Neural cell (in vitro differentiated cells): ENCODE results near the gene ZNF467. TPM values are rescaled to one million over a fixed set of nuclear protein-coding genes. Genes with fewer than 3 reads are reported as not detected.

ENCODE experiments used
- H2AFZ ChIP-seq: fragments of 200-600, 300-800 bp; sonication (generic), shearing (Covaris generic); 2 replicates; pipeline ENCODE4 v1.6.0; 2014; ENCODE audit warnings: low read depth, mild to moderate bottlenecking, antibody characterized with exemption, low read length, moderate library complexity
- H3F3A ChIP-seq: fragments of 200-600 bp; shearing (Covaris generic); 2 replicates; pipeline ENCODE4 v1.6.1; 2016; ENCODE audit warnings: mild to moderate bottlenecking, moderate library complexity, mixed read lengths, antibody characterized with exemption, low read length; ENCODE audit not compliant: insufficient read depth, poor library complexity, severe bottlenecking
- H3K27ac ChIP-seq: fragments of 200-600, 300-800 bp; sonication (generic), shearing (Covaris generic); 2 replicates; pipeline ENCODE4 v1.5.1; 2014; ENCODE audit warnings: mild to moderate bottlenecking, low read length, moderate library complexity
- H3K27me3 ChIP-seq: fragments of 300-800, 200-600 bp; sonication (generic), shearing (Covaris generic); 2 replicates; pipeline ENCODE4 v1.6.0; 2014; ENCODE audit warnings: mild to moderate bottlenecking, low read depth, low read length, moderate library complexity; ENCODE audit not compliant: insufficient read depth
- H3K36me3 ChIP-seq: fragments of 300-800, 200-600 bp; sonication (generic), shearing (Covaris generic); 2 replicates; pipeline ENCODE4 v1.5.1; 2014; ENCODE audit warnings: mild to moderate bottlenecking, antibody characterized with exemption, low read length, moderate library complexity; ENCODE audit not compliant: insufficient read depth
- H3K4me2 ChIP-seq: fragments of 300-800, 200-600 bp; sonication (generic), shearing (Covaris generic); 2 replicates; pipeline ENCODE4 v1.6.0; 2014; ENCODE audit warnings: mild to moderate bottlenecking, low read length
- H3K4me3 ChIP-seq: fragments of 300-800, 200-600 bp; sonication (generic), shearing (Covaris generic); 2 replicates; pipeline ENCODE4 v1.5.1; 2014; ENCODE audit warnings: mild to moderate bottlenecking, low read length, moderate library complexity
- H3K79me2 ChIP-seq: fragments of 200-600 bp; shearing (Covaris generic); replicated peaks from 2 replicates; pipeline ENCODE4 v1.6.0; 2014; ENCODE audit warnings: mild to moderate bottlenecking, low read length, moderate library complexity; ENCODE audit not compliant: insufficient read depth
- H3K9ac ChIP-seq: fragments of 300-800, 200-600 bp; sonication (generic), shearing (Covaris generic); 2 replicates; pipeline ENCODE4 v1.6.1; 2016; ENCODE audit warnings: mild to moderate bottlenecking, low read length, mixed read lengths
- H3K9me2 ChIP-seq: fragments of 200-600 bp; shearing (Covaris generic); 2 replicates; pipeline ENCODE4 v1.6.1; 2016; ENCODE audit warnings: mild to moderate bottlenecking, low read length, mixed read lengths; ENCODE audit not compliant: insufficient read depth
- H3K9me3 ChIP-seq: fragments of 200-600, 300-800 bp; sonication (generic), shearing (Covaris generic); 2 replicates; pipeline ENCODE4 v1.6.1; 2016; ENCODE audit warnings: mild to moderate bottlenecking, mixed run types, low read length, moderate library complexity, mixed read lengths
- H4K20me1 ChIP-seq: fragments of 200-600 bp; shearing (Covaris generic); 2 replicates; pipeline ENCODE4 v1.6.1; 2016; ENCODE audit warnings: mild to moderate bottlenecking, mixed run types; ENCODE audit not compliant: insufficient read depth
- EP300 ChIP-seq: fragments of 450-650 bp; conservative IDR thresholded peaks from 2 replicates; pipeline ENCODE4 v1.6.1; 2014; ENCODE audit warnings: antibody characterized with exemption, mild to moderate bottlenecking, moderate library complexity; ENCODE audit not compliant: poor library complexity, severe bottlenecking
- EZH2 ChIP-seq: fragments of 200-600, 300-800 bp; shearing (Covaris generic), sonication (generic); IDR thresholded peaks from 2 replicates; pipeline ENCODE4 v1.6.1; 2014; ENCODE audit warnings: antibody characterized with exemption, low read length, borderline replicate concordance, mild to moderate bottlenecking; ENCODE audit not compliant: insufficient read depth, poor library complexity, severe bottlenecking
- MXI1 ChIP-seq: fragments of 450-650 bp; conservative IDR thresholded peaks from 2 replicates; pipeline ENCODE4 v1.6.1; 2014; ENCODE audit warnings: antibody characterized with exemption, mild to moderate bottlenecking; ENCODE audit not compliant: poor library complexity, severe bottlenecking
- POLR2AphosphoS5 ChIP-seq: IDR thresholded peaks from 2 replicates; pipeline ENCODE4 v1.6.1; 2012
- RAD21 ChIP-seq: fragments of 450-650 bp; conservative IDR thresholded peaks from 2 replicates; pipeline ENCODE4 v1.6.1; 2014; ENCODE audit warnings: antibody characterized with exemption, mild to moderate bottlenecking, moderate library complexity
- REST ChIP-seq: IDR thresholded peaks from 2 replicates; pipeline ENCODE4 v1.6.1; 2012; ENCODE audit warnings: borderline replicate concordance
- SMC3 ChIP-seq: fragments of 450-650 bp; conservative IDR thresholded peaks from 2 replicates; pipeline ENCODE4 v1.6.1; 2014; ENCODE audit warnings: antibody characterized with exemption, mild to moderate bottlenecking, moderate library complexity; ENCODE audit not compliant: poor library complexity
- TAF1 ChIP-seq: IDR thresholded peaks from 2 replicates; pipeline ENCODE4 v1.6.1; 2012; ENCODE audit warnings: low read depth
- polyA plus RNA-seq: library from polyadenylated mRNA; depleted of rRNA; stranded (reverse); fragments of >200 nt; gene quantifications from 2 replicates; pipeline ENCODE4 v1.2.3, GENCODE V29; 2014
- TF ChIP-seq, protein P1 (sequence below): fragments of 450-650 bp; IDR thresholded peaks from 2 replicates; pipeline ENCODE4 v1.5.1; 2014; ENCODE audit warnings: antibody characterized with exemption, mild to moderate bottlenecking, moderate library complexity; ENCODE audit not compliant: poor library complexity, severe bottlenecking

The ZNF467 gene
- polyA plus RNA-seq, 1 donor from 2014 or later: 11.9 TPM

DNA sequence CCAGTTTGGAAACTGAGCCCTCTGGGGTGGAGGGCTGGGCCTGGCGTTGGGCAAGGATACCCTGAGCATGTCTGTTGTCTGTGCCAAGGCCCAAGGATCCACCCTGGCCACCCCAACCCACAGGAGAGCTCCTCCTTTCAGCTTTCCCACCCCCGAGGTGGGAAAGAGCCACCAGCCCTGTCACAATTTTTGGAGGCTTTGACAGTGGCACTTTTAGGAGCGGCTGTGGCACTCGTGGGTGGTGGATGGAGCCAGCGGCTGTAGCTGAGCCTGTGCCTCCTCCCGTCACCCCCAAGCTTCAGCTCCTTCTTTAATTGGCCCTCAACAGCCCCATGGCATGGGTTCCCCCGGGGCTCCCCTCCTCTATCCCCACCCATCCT is 46.6 kb upstream of the ZNF467 start:
- Histone ChIP-seq H4K20me1 (no peaks in the 10 kb centered on the region), H3K79me2 (no peaks in the 10 kb centered on the region), H3K9me2 (no peaks in the 10 kb centered on the region), H3F3A (no peaks in the 10 kb centered on the region), H3K4me3 (no peak overlapping the region), H3K4me2 (no peak overlapping the region), H3K9me3 (no peaks in the 10 kb centered on the region), H2AFZ (no peak overlapping the region), H3K27me3 (no peaks in the 10 kb centered on the region), H3K36me3 (no peaks in the 10 kb centered on the region), H3K9ac (no peak overlapping the region), H3K27ac (no peak overlapping the region)
- TF ChIP-seq, protein P1, sequence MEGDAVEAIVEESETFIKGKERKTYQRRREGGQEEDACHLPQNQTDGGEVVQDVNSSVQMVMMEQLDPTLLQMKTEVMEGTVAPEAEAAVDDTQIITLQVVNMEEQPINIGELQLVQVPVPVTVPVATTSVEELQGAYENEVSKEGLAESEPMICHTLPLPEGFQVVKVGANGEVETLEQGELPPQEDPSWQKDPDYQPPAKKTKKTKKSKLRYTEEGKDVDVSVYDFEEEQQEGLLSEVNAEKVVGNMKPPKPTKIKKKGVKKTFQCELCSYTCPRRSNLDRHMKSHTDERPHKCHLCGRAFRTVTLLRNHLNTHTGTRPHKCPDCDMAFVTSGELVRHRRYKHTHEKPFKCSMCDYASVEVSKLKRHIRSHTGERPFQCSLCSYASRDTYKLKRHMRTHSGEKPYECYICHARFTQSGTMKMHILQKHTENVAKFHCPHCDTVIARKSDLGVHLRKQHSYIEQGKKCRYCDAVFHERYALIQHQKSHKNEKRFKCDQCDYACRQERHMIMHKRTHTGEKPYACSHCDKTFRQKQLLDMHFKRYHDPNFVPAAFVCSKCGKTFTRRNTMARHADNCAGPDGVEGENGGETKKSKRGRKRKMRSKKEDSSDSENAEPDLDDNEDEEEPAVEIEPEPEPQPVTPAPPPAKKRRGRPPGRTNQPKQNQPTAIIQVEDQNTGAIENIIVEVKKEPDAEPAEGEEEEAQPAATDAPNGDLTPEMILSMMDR: no peak
- TF ChIP-seq TAF1 (no peak), RAD21 (no peak), EZH2 (no peak), EP300 (no peak), SMC3 (no peak), REST (no peak), MXI1 (no peak), POLR2AphosphoS5 (no peak)

- Histone ChIP-seq H3K27ac (no peak overlapping the region), H3K4me2 (no peak overlapping the region), H3K79me2 (no peaks in the 10 kb centered on the region), H3K4me3 (no peak overlapping the region), H3K27me3 (no peaks in the 10 kb centered on the region), H4K20me1 (no peaks in the 10 kb centered on the region), H3K9me2 (no peaks in the 10 kb centered on the region), H2AFZ (no peak overlapping the region), H3K9ac (no peak overlapping the region), H3F3A (no peaks in the 10 kb centered on the region), H3K36me3 (no peaks in the 10 kb centered on the region), H3K9me3 (no peaks in the 10 kb centered on the region)
- TF ChIP-seq SMC3: no peak
- no peak for TF ChIP-seq EZH2
- TF ChIP-seq POLR2AphosphoS5: no peak
- TF ChIP-seq EP300: no peak
- no peak for TF ChIP-seq TAF1
- TF ChIP-seq, protein P1: no peak
- no peak for TF ChIP-seq RAD21
- TF ChIP-seq MXI1: no peak
- TF ChIP-seq REST: no peak
Measured at GRCh38 chr7:149819141-149819960, 46.0 kb upstream of the ZNF467 start.
